ENCODE measurements around the gene CEP68.

DNA sequence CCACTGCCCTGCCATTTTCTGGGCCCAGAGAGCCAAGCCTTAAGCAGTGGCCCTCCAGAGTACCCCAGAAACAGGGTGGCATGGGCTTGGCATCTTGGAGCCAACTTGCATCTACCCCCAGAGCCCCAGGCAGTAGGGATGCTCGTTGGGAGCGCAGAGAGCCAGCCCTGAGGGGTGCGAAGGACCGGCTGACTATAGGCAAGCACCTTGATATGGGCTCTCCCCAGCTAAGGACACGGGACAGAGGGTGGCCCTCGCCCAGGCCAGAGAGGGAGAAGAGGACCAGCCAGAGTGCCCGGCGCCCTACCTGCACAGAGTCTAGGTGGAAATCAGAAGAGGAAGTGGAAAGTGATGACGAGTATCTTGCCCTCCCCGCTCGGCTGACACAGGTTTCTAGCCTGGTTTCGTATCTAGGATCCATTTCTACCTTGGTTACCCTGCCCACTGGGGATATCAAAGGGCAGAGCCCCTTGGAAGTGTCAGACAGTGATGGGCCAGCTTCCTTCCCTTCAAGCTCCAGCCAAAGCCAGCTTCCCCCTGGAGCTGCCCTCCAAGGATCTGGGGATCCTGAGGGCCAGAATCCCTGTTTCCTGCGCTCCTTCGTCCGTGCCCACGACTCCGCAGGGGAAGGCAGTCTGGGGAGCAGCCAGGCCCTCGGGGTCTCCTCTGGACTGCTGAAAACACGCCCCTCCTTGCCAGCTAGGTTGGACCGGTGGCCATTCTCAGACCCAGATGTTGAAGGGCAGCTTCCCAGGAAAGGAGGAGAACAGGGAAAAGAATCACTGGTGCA, 16.2 kb downstream of the CEP68 start:
- TF ChIP-seq, protein P1, sequence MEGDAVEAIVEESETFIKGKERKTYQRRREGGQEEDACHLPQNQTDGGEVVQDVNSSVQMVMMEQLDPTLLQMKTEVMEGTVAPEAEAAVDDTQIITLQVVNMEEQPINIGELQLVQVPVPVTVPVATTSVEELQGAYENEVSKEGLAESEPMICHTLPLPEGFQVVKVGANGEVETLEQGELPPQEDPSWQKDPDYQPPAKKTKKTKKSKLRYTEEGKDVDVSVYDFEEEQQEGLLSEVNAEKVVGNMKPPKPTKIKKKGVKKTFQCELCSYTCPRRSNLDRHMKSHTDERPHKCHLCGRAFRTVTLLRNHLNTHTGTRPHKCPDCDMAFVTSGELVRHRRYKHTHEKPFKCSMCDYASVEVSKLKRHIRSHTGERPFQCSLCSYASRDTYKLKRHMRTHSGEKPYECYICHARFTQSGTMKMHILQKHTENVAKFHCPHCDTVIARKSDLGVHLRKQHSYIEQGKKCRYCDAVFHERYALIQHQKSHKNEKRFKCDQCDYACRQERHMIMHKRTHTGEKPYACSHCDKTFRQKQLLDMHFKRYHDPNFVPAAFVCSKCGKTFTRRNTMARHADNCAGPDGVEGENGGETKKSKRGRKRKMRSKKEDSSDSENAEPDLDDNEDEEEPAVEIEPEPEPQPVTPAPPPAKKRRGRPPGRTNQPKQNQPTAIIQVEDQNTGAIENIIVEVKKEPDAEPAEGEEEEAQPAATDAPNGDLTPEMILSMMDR (IDR thresholded peaks at IDR 0.05), result no peak
- no peak for TF ChIP-seq POLR2A (IDR thresholded peaks at IDR 0.05)
